ENCODE measurements around the gene SDCBP2. TPM values are rescaled to one million over a fixed set of nuclear protein-coding genes. Genes with fewer than 3 reads are reported as not detected.

SDCBP2 gene
- total and polyA plus RNA-seq, 9 donors: 0.92 to 34.7 (median 3.7) TPM

DNA sequence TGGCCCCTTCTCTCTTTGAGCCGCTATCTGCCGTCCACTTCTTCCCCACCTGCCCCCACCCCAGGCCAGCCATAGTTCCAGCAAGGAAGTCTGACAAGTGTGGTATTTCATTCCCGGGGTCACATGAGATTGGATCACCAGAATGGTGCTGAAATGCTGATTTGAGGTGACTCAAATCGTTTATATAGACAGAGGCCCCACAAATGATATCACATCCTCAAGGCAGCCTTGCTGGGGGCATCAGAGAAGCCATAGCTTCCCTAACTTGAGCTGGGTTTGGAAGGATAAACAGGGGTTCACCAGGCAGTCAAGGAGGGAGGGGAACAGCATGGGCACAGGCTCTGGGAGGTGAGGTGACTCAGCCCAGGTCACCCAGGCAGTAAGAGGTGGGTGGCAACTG lies 9.9 kb downstream of the SDCBP2 start:
- no peak for DNase-seq
- H3K4me1 ChIP-seq (ENCODE audit: insufficient read depth): no peaks in the 10 kb centered on the region
- H3K27ac ChIP-seq: no peak overlapping the region
- no peaks in the 10 kb centered on the region for H3K36me3 ChIP-seq
- WGBS, 3 donors: 77 to 78% (median 77%) methylated on average over 4 of the region's 4 CpGs
- no peak for TF ChIP-seq EP300 (IDR thresholded peaks at IDR 0.05)
- no peak for TF ChIP-seq POLR2A (IDR thresholded peaks at IDR 0.05)
- TF ChIP-seq, protein P1, sequence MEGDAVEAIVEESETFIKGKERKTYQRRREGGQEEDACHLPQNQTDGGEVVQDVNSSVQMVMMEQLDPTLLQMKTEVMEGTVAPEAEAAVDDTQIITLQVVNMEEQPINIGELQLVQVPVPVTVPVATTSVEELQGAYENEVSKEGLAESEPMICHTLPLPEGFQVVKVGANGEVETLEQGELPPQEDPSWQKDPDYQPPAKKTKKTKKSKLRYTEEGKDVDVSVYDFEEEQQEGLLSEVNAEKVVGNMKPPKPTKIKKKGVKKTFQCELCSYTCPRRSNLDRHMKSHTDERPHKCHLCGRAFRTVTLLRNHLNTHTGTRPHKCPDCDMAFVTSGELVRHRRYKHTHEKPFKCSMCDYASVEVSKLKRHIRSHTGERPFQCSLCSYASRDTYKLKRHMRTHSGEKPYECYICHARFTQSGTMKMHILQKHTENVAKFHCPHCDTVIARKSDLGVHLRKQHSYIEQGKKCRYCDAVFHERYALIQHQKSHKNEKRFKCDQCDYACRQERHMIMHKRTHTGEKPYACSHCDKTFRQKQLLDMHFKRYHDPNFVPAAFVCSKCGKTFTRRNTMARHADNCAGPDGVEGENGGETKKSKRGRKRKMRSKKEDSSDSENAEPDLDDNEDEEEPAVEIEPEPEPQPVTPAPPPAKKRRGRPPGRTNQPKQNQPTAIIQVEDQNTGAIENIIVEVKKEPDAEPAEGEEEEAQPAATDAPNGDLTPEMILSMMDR (IDR thresholded peaks at IDR 0.05): no peak
- H3K9me3 ChIP-seq: no peaks in the 10 kb centered on the region
- no peak overlapping the region for H3K4me3 ChIP-seq
- intact Hi-C loops (cut with DNase I): no loop called here
- H3K27me3 ChIP-seq: no peaks in the 10 kb centered on the region

DNA sequence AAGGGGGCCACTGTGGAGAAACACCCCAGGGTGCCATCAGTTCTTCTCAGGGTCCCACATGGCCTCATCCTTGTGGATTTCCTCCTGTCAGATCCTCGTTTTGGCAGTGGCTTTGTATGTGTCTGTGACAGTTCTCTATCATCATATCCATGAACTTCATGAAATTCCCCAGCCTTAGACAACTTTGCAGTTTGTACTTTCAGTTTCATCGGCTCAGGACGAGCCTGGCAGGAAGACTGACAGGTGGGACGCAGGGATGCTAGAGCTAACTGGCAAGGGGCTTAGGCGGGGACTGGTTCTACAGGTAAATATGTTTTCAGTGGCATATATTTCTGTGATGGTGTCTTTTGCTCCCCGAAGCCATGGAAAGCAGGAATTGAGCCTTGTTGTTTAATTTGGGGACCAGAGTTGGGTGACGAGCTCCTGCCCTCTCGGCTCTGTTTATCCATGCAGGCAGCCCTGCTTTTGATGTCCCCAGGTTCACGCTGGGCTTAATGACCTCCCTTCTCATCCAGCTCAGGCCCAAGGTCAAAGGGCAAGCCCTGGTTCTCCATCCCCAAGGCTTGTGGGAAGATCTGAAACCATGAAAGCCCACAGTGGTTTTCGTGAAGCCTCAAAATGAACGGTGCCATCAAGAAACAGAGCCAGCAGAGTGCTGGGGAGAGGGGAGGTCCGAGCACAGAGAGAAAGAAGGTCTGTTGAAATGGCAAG lies 11.2 kb downstream of the SDCBP2 start:
- DNase-seq: no peak
- TF ChIP-seq EP300 (IDR thresholded peaks at IDR 0.05) (no peak), POLR2A (IDR thresholded peaks at IDR 0.05) (no peak)
- TF ChIP-seq, protein P1 (IDR thresholded peaks at IDR 0.05): no peak
- no peaks in the 10 kb centered on the region for H3K9me3 ChIP-seq
- WGBS, 3 donors: 50 to 53% (median 52%) methylated on average over 12 of the region's 12 CpGs
- H3K27ac ChIP-seq: no peak overlapping the region
- H3K4me1 ChIP-seq (ENCODE audit: insufficient read depth): peaks cover 2% of the 10 kb centered on the region
- H3K4me3 ChIP-seq: no peak overlapping the region
- H3K36me3 ChIP-seq: no peaks in the 10 kb centered on the region
- intact Hi-C loops (cut with DNase I): no loop called here
- H3K27me3 ChIP-seq: no peaks in the 10 kb centered on the region

DNA sequence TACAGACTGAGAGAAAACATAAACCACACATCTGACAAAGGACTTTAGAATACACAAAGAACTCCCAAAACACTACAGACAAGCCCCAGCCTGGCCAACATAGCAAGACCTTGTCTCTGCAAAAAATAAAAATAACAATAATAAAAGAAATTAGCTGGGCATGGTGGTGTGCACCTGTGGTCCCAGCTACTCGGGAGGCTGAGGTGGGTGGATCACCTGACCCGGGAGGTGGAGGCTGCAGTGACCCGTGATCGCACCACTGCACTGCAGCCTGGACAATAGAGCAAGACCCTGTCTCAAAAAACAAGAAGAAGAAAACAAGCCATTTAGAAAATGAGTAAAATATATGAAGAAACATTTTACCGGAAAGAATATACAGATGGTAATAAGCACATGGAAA lies 13.1 kb downstream of the SDCBP2 start:
- Histone ChIP-seq H3K36me3 (no peaks in the 10 kb centered on the region), H3K4me3 (no peak overlapping the region), H3K4me1 (ENCODE audit: insufficient read depth) (peaks cover 2% of the 10 kb centered on the region), H3K27me3 (no peaks in the 10 kb centered on the region), H3K27ac (no peak overlapping the region), H3K9me3 (no peaks in the 10 kb centered on the region)
- intact Hi-C loops (cut with DNase I): no loop called here
- TF ChIP-seq, protein P1 (IDR thresholded peaks at IDR 0.05): no peak
- no peak for TF ChIP-seq POLR2A (IDR thresholded peaks at IDR 0.05)
- TF ChIP-seq EP300 (IDR thresholded peaks at IDR 0.05): no peak
- DNase-seq: no peak
- 67 to 83% (median 82%) methylated on average over 5 of the region's 5 CpGs for WGBS, 3 donors

DNA sequence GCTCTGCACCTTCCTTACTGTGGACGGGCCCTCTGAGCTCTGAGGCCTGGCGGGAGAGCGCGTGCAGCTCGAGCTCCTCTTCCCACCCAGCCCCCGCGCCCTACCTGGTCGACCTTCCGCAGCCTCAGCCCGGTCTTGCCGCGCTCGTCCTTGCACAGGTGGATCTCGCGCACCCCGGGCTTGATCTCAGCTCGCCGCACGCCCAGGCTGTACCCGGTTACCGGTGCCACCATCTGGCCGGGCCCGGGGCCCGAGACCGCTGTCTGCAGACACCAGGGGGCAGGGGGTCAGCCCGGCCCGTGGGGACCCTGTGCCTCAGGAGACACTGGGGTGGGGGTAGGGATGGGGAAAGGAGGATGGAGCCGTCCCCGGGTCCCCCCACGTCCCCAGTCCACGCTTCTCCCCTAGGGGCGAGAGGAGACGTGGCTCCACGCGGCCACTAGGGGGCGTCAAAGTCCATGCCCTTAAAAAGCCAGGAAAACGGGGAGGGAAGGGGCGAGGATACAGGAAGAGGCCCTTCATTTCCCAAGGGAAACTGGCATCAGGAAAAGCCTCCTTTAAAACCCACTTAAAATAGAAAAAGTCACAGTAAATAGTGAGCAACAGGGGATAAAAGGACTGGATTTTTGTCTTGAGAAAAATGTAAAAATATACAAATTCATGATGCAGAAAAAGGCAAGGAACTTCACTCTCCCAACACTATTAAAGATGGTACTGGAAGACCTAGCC lies 15.5 kb downstream of the SDCBP2 start:
- H3K4me3 ChIP-seq: no peak overlapping the region

More for the DNA sequence above, 15.5 kb downstream of the SDCBP2 start:
- no peak overlapping the region for H3K27ac ChIP-seq
- 13 to 17% (median 15%) methylated on average over 37 to 38 of the region's 38 CpGs for WGBS, 3 donors
- DNase-seq: peak; percentile 79 to 88 (median 85)
- TF ChIP-seq POLR2A (IDR thresholded peaks at IDR 0.05) (no peak), EP300 (IDR thresholded peaks at IDR 0.05) (no peak)
- TF ChIP-seq, protein P1 (IDR thresholded peaks at IDR 0.05): peak; percentile 82 to 97 (median 95)
- no peaks in the 10 kb centered on the region for H3K9me3 ChIP-seq
- no peaks in the 10 kb centered on the region for H3K36me3 ChIP-seq
- peaks cover 2% of the 10 kb centered on the region for H3K4me1 ChIP-seq (ENCODE audit: insufficient read depth)
- intact Hi-C loops (cut with DNase I): loop anchor here (5.0 kb wide), 4 partner anchors 84 to 154 kb away; partner anchors contain the start of gene NSFL1C (in 1 of the 4)
- no peaks in the 10 kb centered on the region for H3K27me3 ChIP-seq

All from ovary (tissue), 9 donors.